Mammary epithelial cell (primary cell): Measurements from ENCODE around the gene SMIM38.

Experiments used
- EZH2 ChIP-seq: IDR thresholded peaks from 2 replicates; pipeline ENCODE4 v1.6.1; 2012; ENCODE audit warnings: low read length, inconsistent platforms, borderline replicate concordance
- TF ChIP-seq, protein P1 (sequence below), 2 donors: IDR thresholded peaks in 1 of 2; conservative IDR thresholded peaks in 1 of 2; 2 replicates each; pipeline ENCODE4 v1.5.1; 2011 to 2012; ENCODE audit warnings: inconsistent platforms in 2 of 2, low read length in 2 of 2, mild to moderate bottlenecking in 2 of 2, control low read depth in 1 of 2, low read depth in 1 of 2; ENCODE audit not compliant: insufficient read depth in 1 of 2; ENCODE audit errors: extremely low read depth in 1 of 2

- TF ChIP-seq, protein P1, sequence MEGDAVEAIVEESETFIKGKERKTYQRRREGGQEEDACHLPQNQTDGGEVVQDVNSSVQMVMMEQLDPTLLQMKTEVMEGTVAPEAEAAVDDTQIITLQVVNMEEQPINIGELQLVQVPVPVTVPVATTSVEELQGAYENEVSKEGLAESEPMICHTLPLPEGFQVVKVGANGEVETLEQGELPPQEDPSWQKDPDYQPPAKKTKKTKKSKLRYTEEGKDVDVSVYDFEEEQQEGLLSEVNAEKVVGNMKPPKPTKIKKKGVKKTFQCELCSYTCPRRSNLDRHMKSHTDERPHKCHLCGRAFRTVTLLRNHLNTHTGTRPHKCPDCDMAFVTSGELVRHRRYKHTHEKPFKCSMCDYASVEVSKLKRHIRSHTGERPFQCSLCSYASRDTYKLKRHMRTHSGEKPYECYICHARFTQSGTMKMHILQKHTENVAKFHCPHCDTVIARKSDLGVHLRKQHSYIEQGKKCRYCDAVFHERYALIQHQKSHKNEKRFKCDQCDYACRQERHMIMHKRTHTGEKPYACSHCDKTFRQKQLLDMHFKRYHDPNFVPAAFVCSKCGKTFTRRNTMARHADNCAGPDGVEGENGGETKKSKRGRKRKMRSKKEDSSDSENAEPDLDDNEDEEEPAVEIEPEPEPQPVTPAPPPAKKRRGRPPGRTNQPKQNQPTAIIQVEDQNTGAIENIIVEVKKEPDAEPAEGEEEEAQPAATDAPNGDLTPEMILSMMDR (conservative IDR thresholded peaks at IDR 0.05 in 1 of 2, IDR thresholded peaks at IDR 0.05 in 1 of 2; ENCODE audit: extremely low read depth in 1 of 2, insufficient read depth in 1 of 2, low read depth in 1 of 2, low read length in 2 of 2), result no peak
- no peak for TF ChIP-seq EZH2
Measured at GRCh38 chr11:69153661-69154060, 2.1 kb upstream of the SMIM38 start.
